K562 (cell line): Measurements from ENCODE around the gene UNC93B1. TPM values are rescaled to one million over a fixed set of nuclear protein-coding genes. Genes with fewer than 3 reads are reported as not detected.

Source experiments
- ARHGAP35 ChIP-seq: fragments of 450-650 bp; IDR thresholded peaks from 2 replicates; pipeline ENCODE4 v1.6.1; 2018; ENCODE audit not compliant: partially characterized antibody
- CSDE1 ChIP-seq, 2 experiments: fragments of 450-650 bp; IDR thresholded peaks; 2 replicates each; pipeline ENCODE4 v1.6.1; 2016; ENCODE audit warnings: mild to moderate bottlenecking in 1 of 2
- SMARCB1 ChIP-seq: IDR thresholded peaks from 2 replicates; pipeline ENCODE4 v1.6.1; 2011; ENCODE audit warnings: improper control_type of control experiment, low read depth; ENCODE audit not compliant: insufficient read length
- ZNF431 ChIP-seq: sonication (generic); formaldehyde crosslinking; IDR thresholded peaks from 2 replicates; pipeline ENCODE4 v1.8.0; 2022; ENCODE audit warnings: mild to moderate bottlenecking, missing genetic modification reagents
- polyA plus RNA-seq, 8 experiments: library from polyadenylated mRNA; depleted of rRNA in 4 of 8; stranded (reverse) in 5 of 8; unstranded in 3 of 8; fragments of >200 nt; fragmentation: Nextera tagmentation in 2 of 8; fragmentation: Illumina TruSeq in 1 of 8; extraction: Ambion mirVana in 2 of 8; extraction: Trizol in 1 of 8; gene quantifications; 2 replicates each; pipeline versions ENCODE4 v1.2.1 to v1.2.3, GENCODE V29; 2011 to 2014; ENCODE audit warnings: inconsistent platforms in 1 of 8, missing spikeins in 1 of 8
- total RNA-seq, 7 experiments: library from RNA; depleted of rRNA in 6 of 7; stranded (reverse); fragments of >200 nt in 6 of 7; fragmentation: Illumina TruSeq in 2 of 7; extraction: Trizol in 2 of 7; gene quantifications; 2 replicates each; pipeline versions ENCODE4 v1.2.1 to v1.2.3, GENCODE V29; 2011 to 2021; ENCODE audit warnings: low replicate concordance in 1 of 7
- TF ChIP-seq, protein P1 (sequence below): fragments of 200-800 bp; sonication (Bioruptor generic); IDR thresholded peaks from 2 replicates; pipeline ENCODE4 v1.6.1; 2017; ENCODE audit warnings: missing genetic modification characterization, missing compliant biosample characterization
- TF ChIP-seq, protein P2 (sequence below), 2 experiments: IDR thresholded peaks in 1 of 2; conservative IDR thresholded peaks in 1 of 2; 2 replicates each; pipeline ENCODE4 v1.6.1; 2016; ENCODE audit warnings: low read depth in 2 of 2, mild to moderate bottlenecking in 1 of 2, missing compliant biosample characterization in 1 of 2, missing genetic modification characterization in 1 of 2, moderate library complexity in 1 of 2
- TF ChIP-seq, protein P3 (sequence below): fragments of 450-650 bp; formaldehyde crosslinking; IDR thresholded peaks from 2 replicates; pipeline ENCODE4 v1.4.0; 2022; ENCODE audit warnings: mild to moderate bottlenecking, moderate library complexity
- TF ChIP-seq, protein P4 (sequence below): fragments of 450-650 bp; formaldehyde crosslinking; IDR thresholded peaks from 2 replicates; pipeline ENCODE4 v1.4.0; 2022; ENCODE audit warnings: missing genetic modification characterization

The UNC93B1 gene
- total and polyA plus RNA-seq, 9 of the 15 experiments (the other 6 are each of a cell fraction or from before 2014, with no cell fraction given) = 0.10 to 13.6 (median 6.5) TPM

DNA sequence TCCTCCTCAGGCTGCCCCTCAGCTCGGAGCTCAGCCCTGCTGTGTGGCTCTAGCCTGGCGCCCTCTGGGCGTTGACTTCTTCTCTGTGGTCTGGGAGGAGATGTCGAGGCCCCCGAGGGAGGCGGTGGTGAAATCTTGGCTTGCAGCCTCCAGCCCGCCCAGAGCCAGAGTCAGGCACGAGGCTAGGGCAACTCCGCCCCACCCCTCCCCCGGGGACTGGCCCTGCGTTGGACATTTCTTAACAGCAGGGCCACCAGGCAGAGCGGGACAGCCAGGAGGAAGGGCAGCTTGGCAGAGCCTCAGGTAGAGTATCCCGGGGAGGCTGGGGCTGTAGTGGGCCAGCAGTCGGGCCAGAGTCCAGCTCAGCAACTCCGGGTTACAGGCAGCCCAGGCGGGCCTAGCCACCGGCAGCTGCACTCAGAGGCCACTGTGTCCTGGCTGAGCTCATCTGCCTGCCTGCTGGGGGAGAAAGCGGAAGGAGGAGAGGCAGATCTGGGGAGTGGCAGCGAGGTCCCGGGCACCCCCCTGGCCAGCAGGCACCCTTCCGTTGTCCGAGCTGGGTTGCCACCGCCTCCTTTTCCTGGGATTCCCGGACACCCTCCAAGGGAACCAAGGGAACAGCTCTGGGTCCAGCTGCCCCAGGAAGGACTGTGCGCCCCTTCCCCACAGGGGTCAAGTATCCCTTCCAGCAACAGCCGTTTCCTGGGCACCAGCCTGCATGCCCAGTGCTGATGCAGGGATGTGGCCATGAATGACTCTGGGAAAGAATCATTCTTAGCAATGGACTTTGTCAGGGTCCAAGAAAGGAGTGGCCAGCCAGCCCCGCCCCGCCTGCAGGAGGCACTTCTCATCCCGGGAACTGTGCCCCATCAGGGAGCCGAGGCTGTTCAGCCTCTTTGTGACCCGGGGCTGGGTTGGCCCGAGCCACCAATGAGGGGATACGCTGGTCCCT lies 6.5 kb upstream of the UNC93B1 start, which contains the start of gene ALDH3B1 (continued):
- TF ChIP-seq, protein P1, sequence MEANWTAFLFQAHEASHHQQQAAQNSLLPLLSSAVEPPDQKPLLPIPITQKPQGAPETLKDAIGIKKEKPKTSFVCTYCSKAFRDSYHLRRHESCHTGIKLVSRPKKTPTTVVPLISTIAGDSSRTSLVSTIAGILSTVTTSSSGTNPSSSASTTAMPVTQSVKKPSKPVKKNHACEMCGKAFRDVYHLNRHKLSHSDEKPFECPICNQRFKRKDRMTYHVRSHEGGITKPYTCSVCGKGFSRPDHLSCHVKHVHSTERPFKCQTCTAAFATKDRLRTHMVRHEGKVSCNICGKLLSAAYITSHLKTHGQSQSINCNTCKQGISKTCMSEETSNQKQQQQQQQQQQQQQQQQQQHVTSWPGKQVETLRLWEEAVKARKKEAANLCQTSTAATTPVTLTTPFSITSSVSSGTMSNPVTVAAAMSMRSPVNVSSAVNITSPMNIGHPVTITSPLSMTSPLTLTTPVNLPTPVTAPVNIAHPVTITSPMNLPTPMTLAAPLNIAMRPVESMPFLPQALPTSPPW (CRISPR knock-in tag) = peak; percentile 50
- TF ChIP-seq, protein P2, sequence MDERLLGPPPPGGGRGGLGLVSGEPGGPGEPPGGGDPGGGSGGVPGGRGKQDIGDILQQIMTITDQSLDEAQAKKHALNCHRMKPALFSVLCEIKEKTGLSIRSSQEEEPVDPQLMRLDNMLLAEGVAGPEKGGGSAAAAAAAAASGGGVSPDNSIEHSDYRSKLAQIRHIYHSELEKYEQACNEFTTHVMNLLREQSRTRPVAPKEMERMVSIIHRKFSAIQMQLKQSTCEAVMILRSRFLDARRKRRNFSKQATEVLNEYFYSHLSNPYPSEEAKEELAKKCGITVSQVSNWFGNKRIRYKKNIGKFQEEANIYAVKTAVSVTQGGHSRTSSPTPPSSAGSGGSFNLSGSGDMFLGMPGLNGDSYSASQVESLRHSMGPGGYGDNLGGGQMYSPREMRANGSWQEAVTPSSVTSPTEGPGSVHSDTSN (CRISPR knock-in tag; IDR thresholded peaks at IDR 0.05; ENCODE audit: low read depth) = no peak
- TF ChIP-seq, protein P2 (tag; conservative IDR thresholded peaks at IDR 0.05; ENCODE audit: low read depth) = no peak
- TF ChIP-seq, protein P3, sequence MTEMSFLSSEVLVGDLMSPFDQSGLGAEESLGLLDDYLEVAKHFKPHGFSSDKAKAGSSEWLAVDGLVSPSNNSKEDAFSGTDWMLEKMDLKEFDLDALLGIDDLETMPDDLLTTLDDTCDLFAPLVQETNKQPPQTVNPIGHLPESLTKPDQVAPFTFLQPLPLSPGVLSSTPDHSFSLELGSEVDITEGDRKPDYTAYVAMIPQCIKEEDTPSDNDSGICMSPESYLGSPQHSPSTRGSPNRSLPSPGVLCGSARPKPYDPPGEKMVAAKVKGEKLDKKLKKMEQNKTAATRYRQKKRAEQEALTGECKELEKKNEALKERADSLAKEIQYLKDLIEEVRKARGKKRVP (CRISPR knock-in tag) = no peak
- no peak for TF ChIP-seq ZNF431 (CRISPR knock-in tag)
- no peak for TF ChIP-seq SMARCB1
- TF ChIP-seq, protein P4, sequence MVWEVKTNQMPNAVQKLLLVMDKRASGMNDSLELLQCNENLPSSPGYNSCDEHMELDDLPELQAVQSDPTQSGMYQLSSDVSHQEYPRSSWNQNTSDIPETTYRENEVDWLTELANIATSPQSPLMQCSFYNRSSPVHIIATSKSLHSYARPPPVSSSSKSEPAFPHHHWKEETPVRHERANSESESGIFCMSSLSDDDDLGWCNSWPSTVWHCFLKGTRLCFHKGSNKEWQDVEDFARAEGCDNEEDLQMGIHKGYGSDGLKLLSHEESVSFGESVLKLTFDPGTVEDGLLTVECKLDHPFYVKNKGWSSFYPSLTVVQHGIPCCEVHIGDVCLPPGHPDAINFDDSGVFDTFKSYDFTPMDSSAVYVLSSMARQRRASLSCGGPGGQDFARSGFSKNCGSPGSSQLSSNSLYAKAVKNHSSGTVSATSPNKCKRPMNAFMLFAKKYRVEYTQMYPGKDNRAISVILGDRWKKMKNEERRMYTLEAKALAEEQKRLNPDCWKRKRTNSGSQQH (CRISPR knock-in tag) = no peak
- no peak for TF ChIP-seq CSDE1 (IDR thresholded peaks at IDR 0.05)
- TF ChIP-seq ARHGAP35 = no peak
